SK-N-SH (cell line): ENCODE results near the gene NCF4.

Experiments
- EZH2phosphoT487 ChIP-seq: fragments of 200-600 bp; sonication (generic); IDR thresholded peaks from 2 replicates; pipeline ENCODE4 v1.6.1; 2017; ENCODE audit warnings: low read depth, mixed run types, mild to moderate bottlenecking, antibody characterized with exemption, moderate library complexity, borderline replicate concordance
- FOXM1 ChIP-seq: IDR thresholded peaks from 2 replicates; pipeline ENCODE4 v1.4.0; 2012; ENCODE audit warnings: low read depth, mild to moderate bottlenecking
- MEF2A ChIP-seq: IDR thresholded peaks from 2 replicates; pipeline ENCODE4 v1.4.0; 2012; ENCODE audit warnings: low read depth, borderline replicate concordance
- NRF1 ChIP-seq: IDR thresholded peaks from 2 replicates; pipeline ENCODE4 v1.6.1; 2012; ENCODE audit warnings: low read depth, mild to moderate bottlenecking, low read length
- YY1 ChIP-seq: IDR thresholded peaks from 2 replicates; pipeline ENCODE4 v1.4.0; 2012; ENCODE audit warnings: low read depth, mild to moderate bottlenecking
- TF ChIP-seq, protein P1 (sequence below): fragments of 200-600 bp; sonication (generic); IDR thresholded peaks from 2 replicates; pipeline ENCODE4 v1.6.1; 2017; ENCODE audit warnings: antibody characterized with exemption, mild to moderate bottlenecking, moderate library complexity
- TF ChIP-seq, protein P2 (sequence below): IDR thresholded peaks from 2 replicates; pipeline ENCODE4; 2012
- TF ChIP-seq, protein P3 (sequence below): IDR thresholded peaks from 2 replicates; pipeline ENCODE4 v1.4.0; 2012; ENCODE audit warnings: low read depth, borderline replicate concordance
- TF ChIP-seq, protein P4 (sequence below): IDR thresholded peaks from 2 replicates; pipeline ENCODE4 v1.4.0; 2012; ENCODE audit warnings: low read depth

DNA sequence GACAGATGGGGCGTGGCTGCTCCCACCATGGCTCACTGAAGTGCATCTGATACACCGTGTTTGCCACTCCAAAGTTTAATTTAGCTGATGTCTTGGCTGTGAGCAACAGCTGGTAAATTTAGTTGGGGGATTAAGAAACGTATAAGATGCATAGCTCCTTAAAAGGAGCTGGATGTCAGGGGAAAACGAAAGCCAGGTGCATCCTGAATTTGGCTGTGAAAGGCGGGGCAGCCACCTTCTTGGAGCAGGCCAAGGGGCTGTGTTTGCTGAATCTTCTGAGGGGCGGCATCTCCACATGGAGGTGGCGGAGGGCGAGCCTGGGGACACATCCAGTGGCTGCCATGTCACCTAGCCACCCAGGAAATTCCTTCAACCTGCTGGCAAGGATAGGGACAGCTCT lies 20.7 kb upstream of the NCF4 start:
- no peak for TF ChIP-seq MEF2A
- TF ChIP-seq, protein P1, sequence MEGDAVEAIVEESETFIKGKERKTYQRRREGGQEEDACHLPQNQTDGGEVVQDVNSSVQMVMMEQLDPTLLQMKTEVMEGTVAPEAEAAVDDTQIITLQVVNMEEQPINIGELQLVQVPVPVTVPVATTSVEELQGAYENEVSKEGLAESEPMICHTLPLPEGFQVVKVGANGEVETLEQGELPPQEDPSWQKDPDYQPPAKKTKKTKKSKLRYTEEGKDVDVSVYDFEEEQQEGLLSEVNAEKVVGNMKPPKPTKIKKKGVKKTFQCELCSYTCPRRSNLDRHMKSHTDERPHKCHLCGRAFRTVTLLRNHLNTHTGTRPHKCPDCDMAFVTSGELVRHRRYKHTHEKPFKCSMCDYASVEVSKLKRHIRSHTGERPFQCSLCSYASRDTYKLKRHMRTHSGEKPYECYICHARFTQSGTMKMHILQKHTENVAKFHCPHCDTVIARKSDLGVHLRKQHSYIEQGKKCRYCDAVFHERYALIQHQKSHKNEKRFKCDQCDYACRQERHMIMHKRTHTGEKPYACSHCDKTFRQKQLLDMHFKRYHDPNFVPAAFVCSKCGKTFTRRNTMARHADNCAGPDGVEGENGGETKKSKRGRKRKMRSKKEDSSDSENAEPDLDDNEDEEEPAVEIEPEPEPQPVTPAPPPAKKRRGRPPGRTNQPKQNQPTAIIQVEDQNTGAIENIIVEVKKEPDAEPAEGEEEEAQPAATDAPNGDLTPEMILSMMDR = no peak
- TF ChIP-seq NRF1 = no peak
- no peak for TF ChIP-seq FOXM1
- TF ChIP-seq, protein P2, sequence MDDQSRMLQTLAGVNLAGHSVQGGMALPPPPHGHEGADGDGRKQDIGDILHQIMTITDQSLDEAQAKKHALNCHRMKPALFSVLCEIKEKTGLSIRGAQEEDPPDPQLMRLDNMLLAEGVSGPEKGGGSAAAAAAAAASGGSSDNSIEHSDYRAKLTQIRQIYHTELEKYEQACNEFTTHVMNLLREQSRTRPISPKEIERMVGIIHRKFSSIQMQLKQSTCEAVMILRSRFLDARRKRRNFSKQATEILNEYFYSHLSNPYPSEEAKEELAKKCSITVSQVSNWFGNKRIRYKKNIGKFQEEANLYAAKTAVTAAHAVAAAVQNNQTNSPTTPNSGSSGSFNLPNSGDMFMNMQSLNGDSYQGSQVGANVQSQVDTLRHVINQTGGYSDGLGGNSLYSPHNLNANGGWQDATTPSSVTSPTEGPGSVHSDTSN = no peak
- TF ChIP-seq, protein P3, sequence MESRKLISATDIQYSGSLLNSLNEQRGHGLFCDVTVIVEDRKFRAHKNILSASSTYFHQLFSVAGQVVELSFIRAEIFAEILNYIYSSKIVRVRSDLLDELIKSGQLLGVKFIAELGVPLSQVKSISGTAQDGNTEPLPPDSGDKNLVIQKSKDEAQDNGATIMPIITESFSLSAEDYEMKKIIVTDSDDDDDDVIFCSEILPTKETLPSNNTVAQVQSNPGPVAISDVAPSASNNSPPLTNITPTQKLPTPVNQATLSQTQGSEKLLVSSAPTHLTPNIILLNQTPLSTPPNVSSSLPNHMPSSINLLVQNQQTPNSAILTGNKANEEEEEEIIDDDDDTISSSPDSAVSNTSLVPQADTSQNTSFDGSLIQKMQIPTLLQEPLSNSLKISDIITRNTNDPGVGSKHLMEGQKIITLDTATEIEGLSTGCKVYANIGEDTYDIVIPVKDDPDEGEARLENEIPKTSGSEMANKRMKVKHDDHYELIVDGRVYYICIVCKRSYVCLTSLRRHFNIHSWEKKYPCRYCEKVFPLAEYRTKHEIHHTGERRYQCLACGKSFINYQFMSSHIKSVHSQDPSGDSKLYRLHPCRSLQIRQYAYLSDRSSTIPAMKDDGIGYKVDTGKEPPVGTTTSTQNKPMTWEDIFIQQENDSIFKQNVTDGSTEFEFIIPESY = no peak
- no peak for TF ChIP-seq EZH2phosphoT487
- TF ChIP-seq, protein P4, sequence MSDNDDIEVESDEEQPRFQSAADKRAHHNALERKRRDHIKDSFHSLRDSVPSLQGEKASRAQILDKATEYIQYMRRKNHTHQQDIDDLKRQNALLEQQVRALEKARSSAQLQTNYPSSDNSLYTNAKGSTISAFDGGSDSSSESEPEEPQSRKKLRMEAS = no peak
- no peak for TF ChIP-seq YY1
